ENCODE results near the gene C2orf68. TPM values are rescaled to one million over a fixed set of nuclear protein-coding genes. Genes with fewer than 3 reads are reported as not detected.
A peak's percentile ranks its signal among the peaks of the same experiment; 100 is the strongest.

The C2orf68 gene
- total RNA-seq, 1 donor from 2014 or later = 1.6 TPM

DNA sequence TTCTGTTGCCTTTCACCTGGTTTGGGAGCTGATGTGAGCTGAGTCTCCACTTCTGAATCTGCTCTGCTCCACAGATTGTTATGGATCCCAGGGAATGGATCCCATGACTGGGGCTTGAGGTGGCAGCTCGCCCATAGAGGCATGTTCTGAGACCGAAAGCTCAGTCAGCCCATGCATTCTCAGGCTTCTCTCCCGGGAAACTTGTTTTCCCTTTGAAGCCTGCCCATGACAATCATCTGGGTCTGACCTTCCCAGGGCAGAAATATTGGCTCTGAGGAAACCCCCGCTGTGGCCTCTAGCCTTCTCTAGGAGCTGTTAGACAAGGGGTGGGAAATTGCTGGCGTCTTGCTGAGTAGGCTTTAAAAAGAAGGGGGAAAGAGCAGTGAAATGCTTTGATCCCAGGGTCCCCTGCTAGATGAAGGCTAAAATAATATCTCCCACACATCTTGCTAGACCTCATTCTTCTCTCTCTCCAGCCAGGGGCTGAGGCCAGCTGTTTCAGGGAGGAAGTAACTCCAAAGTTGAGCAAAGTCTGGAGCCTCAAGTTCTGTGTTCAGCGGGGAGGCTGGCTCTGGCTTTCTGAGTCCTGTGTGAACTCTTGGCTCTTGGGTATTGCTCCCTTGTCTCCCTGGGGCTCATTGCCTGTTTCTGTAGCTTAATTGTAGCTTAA is 32.5 kb downstream of the C2orf68 start:
- H3K36me3 ChIP-seq = no peaks in the 10 kb centered on the region
- no peaks in the 10 kb centered on the region for H3K9me3 ChIP-seq
- H3K4me1 ChIP-seq = peaks cover 0 to under 1% of the 10 kb centered on the region in 2 donors
- no peak for DNase-seq (ENCODE audit: low spot score in 2 of 2)
- intact Hi-C loops (cut with DNase I) = no loop called here
- no peak overlapping the region for H3K4me3 ChIP-seq
- TF ChIP-seq, protein P1, sequence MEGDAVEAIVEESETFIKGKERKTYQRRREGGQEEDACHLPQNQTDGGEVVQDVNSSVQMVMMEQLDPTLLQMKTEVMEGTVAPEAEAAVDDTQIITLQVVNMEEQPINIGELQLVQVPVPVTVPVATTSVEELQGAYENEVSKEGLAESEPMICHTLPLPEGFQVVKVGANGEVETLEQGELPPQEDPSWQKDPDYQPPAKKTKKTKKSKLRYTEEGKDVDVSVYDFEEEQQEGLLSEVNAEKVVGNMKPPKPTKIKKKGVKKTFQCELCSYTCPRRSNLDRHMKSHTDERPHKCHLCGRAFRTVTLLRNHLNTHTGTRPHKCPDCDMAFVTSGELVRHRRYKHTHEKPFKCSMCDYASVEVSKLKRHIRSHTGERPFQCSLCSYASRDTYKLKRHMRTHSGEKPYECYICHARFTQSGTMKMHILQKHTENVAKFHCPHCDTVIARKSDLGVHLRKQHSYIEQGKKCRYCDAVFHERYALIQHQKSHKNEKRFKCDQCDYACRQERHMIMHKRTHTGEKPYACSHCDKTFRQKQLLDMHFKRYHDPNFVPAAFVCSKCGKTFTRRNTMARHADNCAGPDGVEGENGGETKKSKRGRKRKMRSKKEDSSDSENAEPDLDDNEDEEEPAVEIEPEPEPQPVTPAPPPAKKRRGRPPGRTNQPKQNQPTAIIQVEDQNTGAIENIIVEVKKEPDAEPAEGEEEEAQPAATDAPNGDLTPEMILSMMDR (IDR thresholded peaks at IDR 0.05) = no peak
- no peaks in the 10 kb centered on the region for H3K27me3 ChIP-seq
- peak overlapping the region; percentile 44 to 52 for H3K27ac ChIP-seq

DNA sequence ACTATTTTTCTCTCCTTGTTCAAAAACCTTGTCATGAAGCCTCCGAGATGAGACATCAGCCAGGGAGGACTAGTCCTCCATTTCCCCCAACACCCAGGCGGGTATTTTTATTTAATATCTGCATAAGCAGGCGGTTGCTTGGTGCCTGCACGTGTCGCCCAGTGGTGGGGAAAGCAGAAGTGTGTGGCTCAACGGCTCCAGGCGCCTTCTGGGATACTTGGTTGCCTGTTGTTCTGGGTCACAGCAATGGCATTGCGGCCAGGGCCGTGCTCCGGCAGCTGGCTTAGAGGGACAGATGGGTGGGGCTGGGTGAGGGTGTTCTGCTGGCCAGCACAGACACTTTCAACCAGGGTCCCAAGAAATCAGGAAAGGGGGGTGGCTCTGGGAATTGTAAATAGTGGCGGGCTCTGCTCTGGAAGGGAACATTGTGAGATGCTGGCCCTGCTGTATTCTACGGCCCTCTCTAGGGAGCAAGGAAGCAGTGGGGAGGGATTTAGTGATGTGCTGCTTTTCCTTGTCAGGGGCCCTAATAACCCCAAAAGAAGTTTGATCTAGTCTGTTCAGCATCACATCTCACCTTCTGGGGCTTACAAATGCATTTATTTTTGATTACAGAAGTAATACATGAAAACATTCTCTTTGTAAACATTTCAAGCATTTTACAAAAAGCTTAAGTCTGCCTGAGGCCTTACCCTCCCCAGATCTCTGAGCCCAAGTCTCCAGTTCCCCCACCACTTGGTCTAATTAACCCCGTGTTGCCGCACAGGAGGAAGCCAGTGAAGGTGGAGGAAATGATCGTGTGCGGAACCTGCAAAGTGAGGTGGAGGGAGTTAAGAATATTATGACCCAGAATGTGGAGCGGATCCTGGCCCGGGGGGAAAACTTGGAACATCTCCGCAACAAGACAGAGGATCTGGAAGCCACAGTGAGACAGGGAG is 33.4 kb downstream of the C2orf68 start:
- Histone ChIP-seq H3K36me3 (no peaks in the 10 kb centered on the region), H3K27me3 (no peaks in the 10 kb centered on the region), H3K4me3 (peak overlapping the region; percentile 24 to 39), H3K9me3 (no peaks in the 10 kb centered on the region), H3K27ac (peak overlapping the region; percentile 44 to 52), H3K4me1 (no peaks in the 10 kb centered on the region)
- TF ChIP-seq, protein P1 (IDR thresholded peaks at IDR 0.05) = no peak
- intact Hi-C loops (cut with DNase I) = no loop called here
- peak in 1 of 2 donors; percentile 75 for DNase-seq (ENCODE audit: low spot score in 2 of 2)

DNA sequence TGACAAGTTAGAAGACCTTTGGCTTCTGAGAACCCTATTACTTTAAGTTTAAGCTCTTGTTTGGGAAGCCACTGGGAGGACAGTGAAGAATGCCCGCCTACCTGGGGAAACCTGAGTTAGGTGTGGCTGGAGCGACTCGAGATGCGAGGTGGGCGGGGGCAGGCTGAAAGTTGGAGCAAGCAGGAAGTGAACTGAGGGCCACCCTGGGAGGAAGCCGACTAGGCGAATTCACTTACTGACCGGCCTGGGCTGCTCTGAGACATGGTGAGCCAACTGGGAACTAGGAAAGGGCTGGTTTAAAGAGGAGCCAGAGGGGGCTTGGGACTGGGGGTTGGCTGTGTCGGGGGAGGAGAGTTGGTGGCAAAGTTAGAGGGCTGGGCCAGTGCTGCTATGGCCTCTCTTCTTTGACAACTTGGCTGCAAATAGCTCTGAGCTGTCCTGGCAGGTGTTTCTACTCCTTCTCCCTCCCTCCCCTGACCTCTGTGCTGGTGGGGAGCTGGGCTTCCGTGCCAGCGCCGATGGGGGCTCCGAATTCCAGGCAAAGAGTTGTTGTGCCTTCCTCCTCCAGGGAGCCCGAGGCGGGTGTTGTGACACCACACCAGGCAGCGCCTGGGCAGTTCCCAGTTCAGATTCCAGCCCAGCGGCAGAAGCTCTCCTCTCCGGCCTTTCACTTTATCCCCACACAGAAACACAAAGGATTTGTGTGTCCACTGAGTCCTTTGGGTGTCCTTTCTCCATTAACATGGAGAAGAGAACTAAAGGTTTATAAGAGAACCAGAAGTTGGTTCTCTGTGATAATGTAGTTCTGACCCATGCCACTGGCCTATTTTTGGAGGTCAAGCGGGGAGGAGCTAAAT is 34.3 kb downstream of the C2orf68 start, which contains the start of gene VAMP8:
TSS of gene VAMP8 (plus strand) at position 201 of the 857 bp plus-strand sequence. CDS start at position 262, 61 bp downstream.
- H3K27ac ChIP-seq = peak within 1 kb of the TSS; percentile 44 to 52
- intact Hi-C loops (cut with DNase I) = no loop called here
- no peaks in the 10 kb centered on the region for H3K4me1 ChIP-seq
- TF ChIP-seq, protein P1 (IDR thresholded peaks at IDR 0.05) = no peak
- no peaks in the 10 kb centered on the region for H3K9me3 ChIP-seq
- DNase-seq (ENCODE audit: low spot score in 2 of 2) = no peak
- H3K27me3 ChIP-seq = no peaks in the 10 kb centered on the region
- H3K36me3 ChIP-seq = no peaks in the 10 kb centered on the region
- peak within 1 kb of the TSS; percentile 24 to 39 for H3K4me3 ChIP-seq

DNA sequence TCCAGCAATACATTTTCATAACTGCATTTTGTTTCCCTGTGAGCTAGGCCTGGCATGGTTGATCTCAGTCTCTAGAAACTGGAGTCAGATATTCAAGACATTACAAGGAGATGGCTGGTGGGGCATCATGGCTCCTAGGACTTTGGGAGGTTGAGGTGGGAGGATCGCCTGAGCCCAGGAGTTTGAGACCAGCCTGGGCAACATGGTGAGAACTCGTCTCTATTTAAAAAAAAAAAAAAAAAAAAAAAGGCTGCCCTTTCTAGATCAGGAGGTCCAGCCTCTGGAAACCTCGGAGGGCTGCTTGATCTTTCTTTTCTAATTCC is 34.8 kb downstream of the C2orf68 start:
- no peaks in the 10 kb centered on the region for H3K36me3 ChIP-seq
- H3K27me3 ChIP-seq = no peaks in the 10 kb centered on the region
- TF ChIP-seq, protein P1 (IDR thresholded peaks at IDR 0.05) = no peak
- H3K4me1 ChIP-seq = no peaks in the 10 kb centered on the region
- DNase-seq (ENCODE audit: low spot score in 2 of 2) = no peak
- H3K27ac ChIP-seq = peak overlapping the region in 1 of 2 donors; percentile 44
- peak overlapping the region in 1 of 2 donors; percentile 39 for H3K4me3 ChIP-seq
- intact Hi-C loops (cut with DNase I) = no loop called here
- H3K9me3 ChIP-seq = no peaks in the 10 kb centered on the region

DNA sequence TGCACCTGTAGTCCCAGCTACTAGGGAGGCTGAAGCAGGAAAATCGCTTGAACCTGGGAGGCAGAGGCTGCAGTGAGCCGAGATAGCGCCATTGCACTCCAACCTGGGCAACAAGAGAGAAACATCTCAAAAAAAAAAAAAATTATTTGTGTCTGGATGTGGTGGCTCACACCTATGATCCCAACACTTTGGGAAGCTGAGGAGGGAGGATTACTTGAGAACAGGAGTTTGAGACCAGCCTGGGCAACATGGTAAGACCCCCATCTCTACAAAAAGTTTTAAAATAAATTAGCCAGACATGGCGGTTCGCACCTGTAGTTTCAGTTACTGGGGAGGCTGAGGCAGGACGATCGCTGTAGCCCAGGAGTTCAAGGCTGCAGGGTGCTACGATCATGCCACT is 36.1 kb downstream of the C2orf68 start:
- TF ChIP-seq, protein P1 (IDR thresholded peaks at IDR 0.05) = no peak
- H3K36me3 ChIP-seq = no peaks in the 10 kb centered on the region
- no peak overlapping the region for H3K4me3 ChIP-seq
- no peaks in the 10 kb centered on the region for H3K27me3 ChIP-seq
- H3K9me3 ChIP-seq = no peaks in the 10 kb centered on the region
- no peak overlapping the region for H3K27ac ChIP-seq
- no peaks in the 10 kb centered on the region for H3K4me1 ChIP-seq
- intact Hi-C loops (cut with DNase I) = no loop called here
- no peak for DNase-seq (ENCODE audit: low spot score in 2 of 2)
